ENCODE data around the gene TMEM87A.

DNA sequence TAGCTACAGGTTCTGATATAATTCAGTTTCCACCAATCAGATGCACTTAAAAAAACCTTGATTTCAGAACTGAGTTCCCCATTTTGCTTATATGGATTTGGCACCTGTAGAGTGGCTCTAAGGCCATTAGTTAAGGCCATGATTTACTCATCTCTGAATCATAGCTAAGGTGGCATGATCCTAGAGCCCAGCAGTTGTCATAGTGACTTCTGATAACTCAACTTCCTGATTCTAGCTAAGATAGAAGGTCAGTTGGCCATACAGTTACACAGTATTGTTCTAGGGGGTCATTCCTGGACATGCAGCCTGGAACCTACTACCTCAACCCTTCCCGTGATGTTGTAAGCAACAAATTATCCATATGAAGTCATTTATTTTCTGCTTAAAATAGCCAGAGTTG is 15.9 kb upstream of the TMEM87A start:
- TF ChIP-seq, protein P1, sequence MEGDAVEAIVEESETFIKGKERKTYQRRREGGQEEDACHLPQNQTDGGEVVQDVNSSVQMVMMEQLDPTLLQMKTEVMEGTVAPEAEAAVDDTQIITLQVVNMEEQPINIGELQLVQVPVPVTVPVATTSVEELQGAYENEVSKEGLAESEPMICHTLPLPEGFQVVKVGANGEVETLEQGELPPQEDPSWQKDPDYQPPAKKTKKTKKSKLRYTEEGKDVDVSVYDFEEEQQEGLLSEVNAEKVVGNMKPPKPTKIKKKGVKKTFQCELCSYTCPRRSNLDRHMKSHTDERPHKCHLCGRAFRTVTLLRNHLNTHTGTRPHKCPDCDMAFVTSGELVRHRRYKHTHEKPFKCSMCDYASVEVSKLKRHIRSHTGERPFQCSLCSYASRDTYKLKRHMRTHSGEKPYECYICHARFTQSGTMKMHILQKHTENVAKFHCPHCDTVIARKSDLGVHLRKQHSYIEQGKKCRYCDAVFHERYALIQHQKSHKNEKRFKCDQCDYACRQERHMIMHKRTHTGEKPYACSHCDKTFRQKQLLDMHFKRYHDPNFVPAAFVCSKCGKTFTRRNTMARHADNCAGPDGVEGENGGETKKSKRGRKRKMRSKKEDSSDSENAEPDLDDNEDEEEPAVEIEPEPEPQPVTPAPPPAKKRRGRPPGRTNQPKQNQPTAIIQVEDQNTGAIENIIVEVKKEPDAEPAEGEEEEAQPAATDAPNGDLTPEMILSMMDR (IDR thresholded peaks at IDR 0.05) = no peak
- TF ChIP-seq POLR2A (IDR thresholded peaks at IDR 0.05) = no peak

All from heart left ventricle (tissue), 13 donors.